Mesendoderm (in vitro differentiated cells): ENCODE measurements around the gene DISP2.

ENCODE experiments used
- DNase-seq: peaks from one replicate; pipeline ENCODE4 v3.0.0; 2013
- H2AK5ac ChIP-seq: 2 replicates; pipeline ENCODE4 v1.6.1; 2013; ENCODE audit warnings: low read length, inconsistent platforms
- H2BK120ac ChIP-seq: 2 replicates; pipeline ENCODE4 v1.6.1; 2013; ENCODE audit warnings: low read depth, mild to moderate bottlenecking, low read length, moderate library complexity, mixed read lengths
- H2BK15ac ChIP-seq: replicated peaks from 2 replicates; pipeline ENCODE4 v1.6.1; 2013; ENCODE audit warnings: low read depth, mild to moderate bottlenecking, moderate library complexity
- H2BK5ac ChIP-seq: 2 replicates; pipeline ENCODE4 v1.6.1; 2013; ENCODE audit warnings: low read length, inconsistent platforms
- H3K18ac ChIP-seq: 2 replicates; pipeline ENCODE4 v1.6.1; 2013; ENCODE audit warnings: mild to moderate bottlenecking, low read length, mixed read lengths
- H3K23ac ChIP-seq: one replicate; pipeline ENCODE4 v1.6.1; 2013; ENCODE audit warnings: low read length
- H3K27ac ChIP-seq: 2 replicates; pipeline ENCODE4 v1.5.1; 2013; ENCODE audit warnings: low read depth, mild to moderate bottlenecking, inconsistent platforms, low read length, moderate library complexity
- H3K27me3 ChIP-seq: 2 replicates; pipeline ENCODE4 v1.6.1; 2013; ENCODE audit warnings: low read length, control low read depth, mild to moderate bottlenecking, inconsistent platforms; ENCODE audit not compliant: insufficient read depth, poor library complexity
- H3K36me3 ChIP-seq: 2 replicates; pipeline ENCODE4 v1.6.1; 2013; ENCODE audit warnings: low read length, inconsistent platforms; ENCODE audit not compliant: control insufficient read depth, insufficient read depth
- H3K4ac ChIP-seq: one replicate; pipeline ENCODE4 v1.6.1; 2013; ENCODE audit warnings: low read depth, mild to moderate bottlenecking, low read length, moderate library complexity
- H3K4me1 ChIP-seq: 2 replicates; pipeline ENCODE4 v1.6.1; 2013; ENCODE audit warnings: low read depth, low read length, inconsistent platforms; ENCODE audit not compliant: control insufficient read depth
- H3K4me2 ChIP-seq: 2 replicates; pipeline ENCODE4 v1.6.1; 2013; ENCODE audit warnings: low read length
- H3K4me3 ChIP-seq: 2 replicates; pipeline ENCODE4 v1.5.1; 2013; ENCODE audit warnings: mild to moderate bottlenecking, low read length
- H3K56ac ChIP-seq: one replicate; pipeline ENCODE4 v1.6.1; 2013; ENCODE audit warnings: low read length
- H3K79me1 ChIP-seq: 2 replicates; pipeline ENCODE4 v1.6.1; 2013; ENCODE audit warnings: low read length, inconsistent platforms
- H3K79me2 ChIP-seq: 2 replicates; pipeline ENCODE4 v1.6.1; 2013; ENCODE audit warnings: mild to moderate bottlenecking, low read length; ENCODE audit not compliant: control insufficient read depth, insufficient read depth
- H3K9ac ChIP-seq: 2 replicates; pipeline ENCODE4 v1.6.1; 2013; ENCODE audit warnings: low read length, inconsistent platforms
- H4K5ac ChIP-seq: one replicate; pipeline ENCODE4 v1.6.1; 2013; ENCODE audit warnings: low read length
- H4K8ac ChIP-seq: one replicate; pipeline ENCODE4 v1.6.1; 2013; ENCODE audit warnings: low read depth, mild to moderate bottlenecking, control low read depth, low read length, moderate library complexity
- WGBS: extraction: QIAGEN DNeasy Blood & Tissue Kit; methylation state at CpG from one replicate; pipeline ENCODE4 v1.1.7; 2013; ENCODE audit warnings: low lambda C conversion rate, missing lambda C conversion rate; ENCODE audit not compliant: insufficient coverage; ENCODE audit errors: extremely low coverage; 5-methylcytosine and 5-hydroxymethylcytosine counted together

Gene DISP2

DNA sequence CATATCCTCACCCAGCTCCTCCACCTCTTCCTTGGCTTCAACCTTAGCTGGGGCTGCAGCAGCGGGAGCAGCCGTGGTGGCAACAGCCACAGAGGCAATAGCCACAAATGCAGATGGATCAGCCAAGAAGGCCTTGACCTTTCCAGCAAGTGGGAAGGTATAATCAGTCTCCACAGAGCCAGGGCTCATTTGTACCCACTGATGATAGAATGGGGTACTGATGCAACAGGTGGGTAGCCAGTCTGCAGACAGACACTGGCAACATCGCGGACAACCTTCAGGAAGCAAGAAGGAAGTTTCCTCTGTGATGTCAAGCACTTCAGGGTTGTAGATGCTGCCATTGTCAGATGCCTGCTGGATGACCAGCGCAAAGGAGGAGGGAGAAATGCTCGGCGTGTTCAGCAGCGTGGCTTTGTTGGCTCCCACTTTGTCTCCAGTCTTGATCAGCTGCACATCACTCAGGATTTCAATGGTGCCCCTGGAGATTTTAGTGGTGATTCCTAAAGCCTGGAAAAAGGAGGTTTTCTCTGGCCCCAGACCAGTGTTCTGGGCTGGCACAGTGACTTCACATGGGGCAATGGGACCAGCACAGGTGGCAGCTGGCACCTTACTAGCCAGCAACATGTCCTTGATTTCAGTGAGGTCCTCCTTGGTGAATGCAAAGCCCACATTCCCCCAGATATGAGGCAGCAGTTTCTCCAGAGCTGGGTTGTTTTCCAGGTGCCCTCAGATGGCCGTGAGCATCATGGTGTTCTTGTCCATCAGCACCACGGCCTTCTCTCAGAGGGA lies 45.5 kb upstream of the DISP2 start:
- no peak overlapping the region for H3K18ac ChIP-seq
- WGBS: no CpG with 5 or more reads among the region's 10 CpGs
- no peaks in the 10 kb centered on the region for H3K27me3 ChIP-seq

DNA sequence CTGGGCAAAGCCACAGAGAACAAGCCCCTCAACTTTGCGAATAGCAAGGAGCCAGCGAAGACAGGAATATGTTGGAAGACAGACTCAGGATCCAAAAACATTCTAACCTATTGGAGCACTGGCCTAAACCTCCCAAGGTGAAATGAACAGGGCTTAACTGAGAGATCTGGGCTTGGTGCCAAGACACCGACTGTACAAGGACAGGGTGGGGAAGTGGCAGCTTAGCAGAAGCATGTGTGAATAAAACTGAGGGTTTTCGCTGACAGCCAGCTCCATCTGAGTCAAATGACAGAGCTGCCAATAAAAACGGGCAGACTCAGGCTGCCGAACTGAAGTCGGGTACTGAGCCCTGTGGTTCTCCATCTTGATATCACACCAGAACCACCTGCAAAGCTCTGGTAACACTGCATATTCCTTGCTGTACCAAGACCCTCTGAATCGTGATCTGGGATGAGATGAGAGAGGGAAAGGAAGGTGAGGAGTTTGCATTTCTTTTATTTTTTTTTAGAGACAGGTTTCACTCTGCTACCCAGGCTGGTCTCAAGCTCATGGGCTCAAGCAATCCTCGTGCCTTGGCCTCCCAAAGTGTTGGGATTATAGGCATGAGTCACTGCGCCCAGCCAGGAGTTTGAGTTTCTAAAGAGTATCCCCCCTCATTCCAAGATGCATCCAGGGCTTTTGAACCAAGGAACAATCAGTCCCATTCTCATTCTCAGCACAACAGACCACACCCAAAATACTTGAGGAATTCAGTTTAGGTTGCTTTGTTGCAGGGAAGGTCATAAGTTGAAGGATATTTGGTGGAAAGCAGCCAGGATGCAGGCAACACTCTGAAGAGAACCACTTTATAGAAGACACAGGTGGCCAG lies 44.3 kb upstream of the DISP2 start:
- no peak overlapping the region for H3K4ac ChIP-seq
- H3K18ac ChIP-seq: no peak overlapping the region
- no peak overlapping the region for H2BK120ac ChIP-seq
- no peak overlapping the region for H3K4me3 ChIP-seq
- no peak overlapping the region for H3K4me2 ChIP-seq
- no peak overlapping the region for H3K9ac ChIP-seq
- H3K79me1 ChIP-seq: no peaks in the 10 kb centered on the region
- no CpG with 5 or more reads among the region's 10 CpGs for WGBS
- no peak overlapping the region for H2BK15ac ChIP-seq
- no peaks in the 10 kb centered on the region for H3K36me3 ChIP-seq
- H3K79me2 ChIP-seq: no peaks in the 10 kb centered on the region
- no peaks in the 10 kb centered on the region for H3K27me3 ChIP-seq
- no peak overlapping the region for H4K8ac ChIP-seq
- H2BK5ac ChIP-seq: no peak overlapping the region
- no peak overlapping the region for H3K23ac ChIP-seq
- H2AK5ac ChIP-seq: no peak overlapping the region
- no peak for DNase-seq
- H3K27ac ChIP-seq: no peak overlapping the region
- no peak overlapping the region for H3K56ac ChIP-seq
- H4K5ac ChIP-seq: no peak overlapping the region
- H3K4me1 ChIP-seq: peaks cover under 1% of the 10 kb centered on the region

More for the DNA sequence above, 45.5 kb upstream of the DISP2 start:
- Histone ChIP-seq H2AK5ac (no peak overlapping the region), H3K27ac (no peak overlapping the region), H3K79me2 (no peaks in the 10 kb centered on the region), H4K5ac (no peak overlapping the region), H2BK15ac (no peak overlapping the region), H3K56ac (no peak overlapping the region), H2BK120ac (no peak overlapping the region), H2BK5ac (no peak overlapping the region), H4K8ac (no peak overlapping the region), H3K4ac (no peak overlapping the region), H3K4me1 (peaks cover 5% of the 10 kb centered on the region), H3K79me1 (no peaks in the 10 kb centered on the region), H3K4me2 (no peak overlapping the region), H3K9ac (no peak overlapping the region), H3K23ac (no peak overlapping the region), H3K36me3 (no peaks in the 10 kb centered on the region), H3K4me3 (no peak overlapping the region)
- no peak for DNase-seq

GRCh38 chr15:40314723-40315276 lies 43.2 kb upstream of the DISP2 start:
- Histone ChIP-seq H4K5ac (no peak overlapping the region), H3K18ac (no peak overlapping the region), H4K8ac (no peak overlapping the region), H3K79me1 (no peaks in the 10 kb centered on the region), H3K9ac (no peak overlapping the region), H3K27me3 (no peaks in the 10 kb centered on the region), H3K23ac (no peak overlapping the region), H3K56ac (no peak overlapping the region), H3K79me2 (no peaks in the 10 kb centered on the region), H3K36me3 (no peaks in the 10 kb centered on the region), H2BK15ac (no peak overlapping the region), H2BK120ac (no peak overlapping the region), H3K27ac (no peak overlapping the region), H3K4me3 (no peak overlapping the region), H2BK5ac (no peak overlapping the region), H2AK5ac (no peak overlapping the region), H3K4ac (no peak overlapping the region), H3K4me2 (no peak overlapping the region), H3K4me1 (no peaks in the 10 kb centered on the region)
- no CpG with 5 or more reads among the region's 4 CpGs for WGBS
- DNase-seq: no peak

DNA sequence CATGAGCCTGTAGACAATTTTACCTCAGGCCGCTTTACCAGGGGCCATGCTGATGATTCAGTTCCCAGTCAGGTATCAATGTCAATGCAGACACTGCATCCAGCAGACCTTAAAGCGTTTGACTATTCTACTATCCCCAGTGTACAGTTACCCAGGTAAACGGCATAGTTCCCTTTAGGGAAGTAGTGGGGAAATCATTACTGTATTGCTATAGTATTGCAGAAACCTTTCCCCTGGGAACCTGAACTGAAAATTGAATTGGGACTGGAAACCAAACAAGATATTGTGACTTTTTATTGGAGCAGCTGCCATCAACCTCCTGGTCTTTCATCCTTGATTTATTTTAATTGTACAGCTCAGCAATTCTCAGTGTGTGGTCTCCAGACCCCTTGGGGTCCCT lies 41.1 kb upstream of the DISP2 start:
- Histone ChIP-seq H3K56ac (no peak overlapping the region), H3K36me3 (no peaks in the 10 kb centered on the region), H2BK15ac (no peak overlapping the region), H2BK5ac (no peak overlapping the region), H3K18ac (no peak overlapping the region), H3K4me3 (no peak overlapping the region), H3K4me1 (no peaks in the 10 kb centered on the region), H3K79me1 (no peaks in the 10 kb centered on the region), H3K23ac (no peak overlapping the region), H4K8ac (no peak overlapping the region), H3K9ac (no peak overlapping the region), H3K27me3 (no peaks in the 10 kb centered on the region), H3K79me2 (no peaks in the 10 kb centered on the region), H2AK5ac (no peak overlapping the region), H3K27ac (no peak overlapping the region), H2BK120ac (no peak overlapping the region), H3K4me2 (no peak overlapping the region), H4K5ac (no peak overlapping the region), H3K4ac (no peak overlapping the region)
- DNase-seq: no peak
- WGBS: no CpG with 5 or more reads among the region's 3 CpGs

- H4K8ac ChIP-seq: no peak overlapping the region
- H3K36me3 ChIP-seq: no peaks in the 10 kb centered on the region
- H2AK5ac ChIP-seq: no peak overlapping the region
- no peak overlapping the region for H2BK5ac ChIP-seq
- H3K4me2 ChIP-seq: no peak overlapping the region
- no CpG with 5 or more reads among the region's 4 CpGs for WGBS
- H3K4ac ChIP-seq: no peak overlapping the region
- H3K79me1 ChIP-seq: no peaks in the 10 kb centered on the region
- no peak overlapping the region for H3K4me3 ChIP-seq
- H4K5ac ChIP-seq: no peak overlapping the region
- no peak overlapping the region for H3K9ac ChIP-seq
- H3K23ac ChIP-seq: no peak overlapping the region
- no peaks in the 10 kb centered on the region for H3K27me3 ChIP-seq
- no peak overlapping the region for H3K56ac ChIP-seq
- H3K27ac ChIP-seq: no peak overlapping the region
- peaks cover 3% of the 10 kb centered on the region for H3K4me1 ChIP-seq
- H3K18ac ChIP-seq: no peak overlapping the region
- DNase-seq: no peak
- no peak overlapping the region for H2BK15ac ChIP-seq
- H2BK120ac ChIP-seq: no peak overlapping the region
- no peaks in the 10 kb centered on the region for H3K79me2 ChIP-seq
Observed at GRCh38 chr15:40317580-40317979, 40.4 kb upstream of the DISP2 start.
